Activated gamma-delta T cell treated with anti-CD3 and anti-CD28 coated beads, Interleukin-2, amount 50 U/mL, for 16 hours (primary cell): ENCODE results near the gene CATSPERE.
A peak's percentile ranks its signal among the peaks of the same experiment; 100 is the strongest.
"Not testable (repeated sequence)": the region's sequence is repeated elsewhere in the genome, so short reads cannot be mapped to it uniquely, and the experiment has no call there.

Experiments used
- DNase-seq: peaks from one replicate; pipeline ENCODE4 v3.0.0-alpha.2; 2020; ENCODE audit warnings: low read depth

CATSPERE gene

GRCh38 chr1:244448279-244449036 lies 12.6 kb upstream of the CATSPERE start:
- no peak for DNase-seq

- no peak for DNase-seq
These were observed 11.1 kb upstream of the CATSPERE start for GRCh38 chr1:244449936-244450508.

GRCh38 chr1:244450597-244451538 lies 10.2 kb upstream of the CATSPERE start:
- peak; percentile 46 for DNase-seq

- DNase-seq = no peak
These were observed 9.5 kb upstream of the CATSPERE start, which contains the start of gene ADSS2 for GRCh38 chr1:244451539-244451950. TSS of gene ADSS2 (minus strand) at chr1:244451909. CDS start at chr1:244451817, 92 bp downstream.

- peak; percentile 98 for DNase-seq
These were observed 8.9 kb upstream of the CATSPERE start for GRCh38 chr1:244451951-244452795.

- DNase-seq = no peak
These were observed 6.7 kb upstream of the CATSPERE start for GRCh38 chr1:244454412-244454811.

GRCh38 chr1:244456586-244456985 lies 4.5 kb upstream of the CATSPERE start:
- DNase-seq = no peak

GRCh38 chr1:244458781-244459180 lies 2.3 kb upstream of the CATSPERE start:
- no peak for DNase-seq

- DNase-seq = no peak
These were observed 876 bp upstream of the CATSPERE start for GRCh38 chr1:244460197-244460596.

- no peak for DNase-seq
These were observed 5.7 kb downstream of the CATSPERE start for GRCh38 chr1:244466724-244467123.

- DNase-seq = no peak
These were observed 12.1 kb downstream of the CATSPERE start for GRCh38 chr1:244473059-244473605.

- not testable (repeated sequence) for DNase-seq
These were observed 23.9 kb downstream of the CATSPERE start for GRCh38 chr1:244484971-244485370.

GRCh38 chr1:244494653-244495052 lies 33.6 kb downstream of the CATSPERE start:
- no peak for DNase-seq

- no peak for DNase-seq
These were observed 35.1 kb downstream of the CATSPERE start for GRCh38 chr1:244496186-244496585.

- no peak for DNase-seq
These were observed 36.7 kb downstream of the CATSPERE start for GRCh38 chr1:244497805-244498204.

- DNase-seq = not testable (repeated sequence)
These were observed 38.4 kb downstream of the CATSPERE start for GRCh38 chr1:244499484-244499883.

GRCh38 chr1:244500515-244500914 lies 39.4 kb downstream of the CATSPERE start:
- not testable (repeated sequence) for DNase-seq

GRCh38 chr1:244502630-244503029 lies 41.6 kb downstream of the CATSPERE start:
- DNase-seq = no peak

GRCh38 chr1:244513493-244513892 lies 52.4 kb downstream of the CATSPERE start:
- DNase-seq = no peak

- DNase-seq = no peak
These were observed 54.6 kb downstream of the CATSPERE start for GRCh38 chr1:244515680-244516079.

- no peak for DNase-seq
These were observed 75.2 kb downstream of the CATSPERE start for GRCh38 chr1:244536316-244536715.
